ENCODE data around the gene ASIC4.

- TF ChIP-seq CTCF (IDR thresholded peaks at IDR 0.05 in 2 of 3, conservative IDR thresholded peaks at IDR 0.05 in 1 of 3; ENCODE audit: insufficient read depth in 2 of 3, low read depth in 1 of 3, low read length in 3 of 3) (no peak), PRMT5 (CRISPR knock-in tag; IDR thresholded peaks at IDR 0.05) (no peak), ZNF707 (CRISPR knock-in tag; conservative IDR thresholded peaks at IDR 0.05) (no peak), ILK (tag; IDR thresholded peaks at IDR 0.05; ENCODE audit: borderline replicate concordance, low read depth) (no peak)
Observed at GRCh38 chr2:219502618-219503017, 11.7 kb upstream of the ASIC4 start.

Data from K562 (cell line).